Renal cortical epithelial cell (primary cell): ENCODE measurements around the gene SEMA5B. TPM values are rescaled to one million over a fixed set of nuclear protein-coding genes. Genes with fewer than 3 reads are reported as not detected.
A peak's percentile ranks its signal among the peaks of the same experiment; 100 is the strongest.

Experiments
- DNase-seq: peaks from one replicate; pipeline ENCODE4 v3.0.0-alpha.2; 2011; ENCODE audit warnings: low read depth
- total RNA-seq: library from RNA; depleted of rRNA; stranded (reverse); fragments of >200 nt; gene quantifications from 2 replicates; pipeline ENCODE4 v1.2.3, GENCODE V29; 2014

Gene SEMA5B
- total RNA-seq, 1 donor from 2014 or later = 3.6 TPM

DNA sequence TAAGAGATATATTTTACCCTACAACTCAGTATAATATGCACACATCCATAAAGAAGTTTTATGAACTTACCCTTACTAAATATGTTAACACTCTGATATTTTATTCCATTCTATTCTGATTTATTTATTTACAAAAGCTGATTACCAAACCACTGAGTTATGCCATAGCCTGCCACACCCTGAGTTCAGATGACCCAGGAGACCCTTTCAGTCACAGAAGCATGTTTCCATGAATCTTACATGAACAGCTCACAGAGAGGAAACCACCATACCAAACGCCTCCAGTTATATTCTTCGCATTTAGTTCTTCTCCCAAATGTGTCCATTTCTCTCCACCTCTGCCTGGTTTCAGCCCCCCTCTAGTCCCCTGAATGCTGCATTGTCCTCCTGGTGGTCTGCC lies 103.5 kb downstream of the SEMA5B start:
- DNase-seq = no peak

DNA sequence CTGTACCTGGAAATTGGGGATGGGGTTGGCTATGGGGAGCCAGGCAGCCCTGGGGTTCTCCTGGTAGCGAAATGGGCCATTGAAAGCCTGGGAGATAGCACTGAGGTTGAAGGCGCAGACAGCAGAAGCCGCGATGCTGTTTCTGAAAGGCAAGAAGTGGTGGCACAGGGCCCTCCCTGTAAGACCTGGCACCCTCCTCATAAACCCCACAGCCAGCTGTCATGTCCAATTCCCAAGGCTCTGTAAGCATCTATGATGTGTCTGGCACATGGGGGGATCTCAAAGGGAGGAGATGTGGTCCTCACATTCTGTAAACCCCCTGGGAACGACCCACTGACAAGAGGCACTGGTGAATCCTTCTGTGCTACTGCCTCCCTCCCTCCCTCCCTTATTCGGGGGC lies 104.0 kb downstream of the SEMA5B start:
- no peak for DNase-seq

DNA sequence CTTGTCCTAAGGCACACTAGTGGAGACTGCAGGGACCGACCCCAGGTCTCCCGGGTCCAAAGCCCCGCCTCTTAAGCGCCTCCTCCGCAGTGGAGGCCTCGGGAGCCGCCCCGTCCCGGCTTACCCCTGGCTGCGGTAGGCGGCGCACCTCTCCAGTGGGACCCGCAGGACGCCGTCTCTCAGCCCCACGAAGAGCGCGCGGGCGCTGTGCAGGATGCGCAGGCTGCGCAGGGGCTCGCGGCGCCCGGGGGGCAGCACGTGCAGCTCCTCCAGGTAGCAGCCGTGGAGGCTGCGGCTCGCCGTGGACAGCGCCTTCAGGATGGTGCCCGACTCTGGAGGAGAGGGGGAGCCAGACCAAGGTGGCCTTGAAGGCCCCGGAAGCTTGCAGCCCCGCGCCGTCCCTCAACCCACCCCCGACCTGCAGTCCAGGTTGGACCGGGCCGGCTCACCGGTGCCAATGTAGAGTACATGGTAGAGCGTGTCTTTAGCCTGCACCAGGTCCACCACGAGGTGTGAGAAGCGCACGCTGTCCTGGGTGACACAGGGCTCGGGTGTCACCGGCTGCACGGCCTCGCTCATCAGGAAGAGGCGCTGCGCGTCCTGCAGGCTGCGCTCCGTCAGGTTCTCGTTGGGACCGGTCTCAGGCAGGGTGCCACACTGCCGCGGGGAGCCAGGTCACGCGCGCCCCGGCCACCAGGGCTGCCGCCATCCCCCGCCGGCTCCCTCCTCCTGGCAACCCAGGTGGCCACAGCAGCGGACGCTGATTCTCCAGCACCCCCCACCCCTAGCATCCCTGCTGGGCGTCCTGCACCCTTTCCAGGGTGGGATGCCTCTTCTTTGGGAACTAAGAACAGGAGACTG lies 105.5 kb downstream of the SEMA5B start:
- no peak for DNase-seq

DNA sequence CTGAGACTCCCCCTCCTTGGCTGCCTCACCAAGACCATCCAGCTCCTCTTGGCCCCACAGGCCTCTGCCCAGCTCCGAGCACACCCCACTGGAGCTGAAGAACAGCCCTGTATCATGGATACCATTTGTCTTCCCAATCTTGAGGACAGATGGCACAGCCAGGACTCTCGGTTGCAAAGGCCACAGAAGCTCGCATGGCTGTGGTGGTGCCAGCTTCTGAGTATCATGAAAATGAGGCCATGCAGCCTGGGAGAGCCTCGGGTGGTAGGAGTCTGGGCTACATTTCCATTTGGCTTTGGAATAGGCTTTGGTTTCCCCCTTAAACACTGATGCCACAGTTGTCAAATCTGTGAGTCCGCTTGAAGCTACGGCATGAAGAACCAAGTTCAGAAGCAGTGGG lies 106.6 kb downstream of the SEMA5B start:
- DNase-seq = no peak

DNA sequence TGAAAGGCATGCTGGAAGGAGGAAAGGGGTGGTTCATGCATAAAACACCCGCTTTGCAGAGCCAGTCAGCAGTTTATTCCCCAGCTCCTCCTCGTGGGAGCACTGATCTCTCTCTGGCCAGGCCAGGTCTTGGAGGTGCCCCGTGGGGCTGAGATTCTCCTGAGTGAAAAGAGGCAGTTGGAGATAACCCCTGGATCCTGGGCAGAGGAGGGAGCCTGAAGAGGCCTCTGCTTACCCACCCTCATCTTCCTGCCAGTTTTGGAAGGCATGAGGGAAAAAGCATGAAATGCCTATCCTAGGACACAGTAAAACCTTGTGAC lies 108.3 kb downstream of the SEMA5B start:
- DNase-seq = no peak

DNA sequence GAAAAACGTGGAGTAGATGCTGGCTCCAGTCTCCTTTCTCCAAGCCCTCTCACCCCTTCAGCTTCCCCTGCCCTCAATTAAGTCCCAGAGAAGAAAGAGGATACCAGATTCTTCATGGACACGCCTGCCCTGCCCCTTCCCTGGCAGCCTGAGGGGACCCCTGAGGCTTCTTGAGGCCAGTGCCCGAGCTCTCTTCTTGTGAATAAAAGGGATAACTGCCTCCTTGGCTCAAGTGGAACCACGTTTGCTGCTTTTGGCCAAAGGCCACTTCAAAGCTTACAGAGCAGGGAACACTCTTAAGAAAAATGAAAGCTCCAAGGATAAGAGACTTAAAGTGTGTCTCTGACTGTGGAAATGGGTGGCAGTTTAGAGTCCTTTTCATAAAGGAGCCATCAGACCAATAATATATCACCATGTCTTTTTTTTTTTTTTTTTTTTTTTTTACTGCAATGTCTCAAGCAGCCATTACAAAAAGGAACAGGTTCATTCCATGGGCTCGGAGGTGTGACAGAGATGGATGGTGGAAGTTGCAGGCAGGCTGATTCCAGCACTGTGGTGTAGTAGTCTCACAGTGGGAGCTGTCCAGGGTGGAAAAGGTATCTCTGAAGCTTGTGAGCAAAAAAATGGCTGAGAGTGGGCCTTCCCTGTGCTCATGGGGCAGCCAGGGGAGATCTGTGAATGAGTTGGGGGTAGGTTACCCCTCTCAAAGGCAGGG lies 108.8 kb downstream of the SEMA5B start:
- peak; percentile 32 for DNase-seq

DNA sequence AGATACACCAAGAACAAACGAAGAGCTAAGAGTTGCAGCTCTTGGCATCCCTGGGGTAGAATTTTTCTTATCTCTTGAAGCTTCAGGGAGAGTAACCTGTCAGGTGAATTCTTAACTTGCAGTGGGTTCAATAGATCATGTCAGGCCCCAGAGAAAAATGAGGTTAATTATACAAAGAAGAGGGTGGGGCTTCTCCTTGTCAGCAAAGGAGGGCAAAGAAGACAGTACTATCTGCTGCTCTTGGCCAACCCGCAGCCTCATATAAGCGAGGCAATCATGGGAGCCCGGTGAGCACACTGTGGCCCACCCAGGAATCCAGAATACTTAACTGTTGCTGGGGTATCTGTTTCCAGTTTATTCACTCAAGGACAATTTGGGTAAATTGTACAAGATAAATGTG lies 110.2 kb downstream of the SEMA5B start:
- no peak for DNase-seq

DNA sequence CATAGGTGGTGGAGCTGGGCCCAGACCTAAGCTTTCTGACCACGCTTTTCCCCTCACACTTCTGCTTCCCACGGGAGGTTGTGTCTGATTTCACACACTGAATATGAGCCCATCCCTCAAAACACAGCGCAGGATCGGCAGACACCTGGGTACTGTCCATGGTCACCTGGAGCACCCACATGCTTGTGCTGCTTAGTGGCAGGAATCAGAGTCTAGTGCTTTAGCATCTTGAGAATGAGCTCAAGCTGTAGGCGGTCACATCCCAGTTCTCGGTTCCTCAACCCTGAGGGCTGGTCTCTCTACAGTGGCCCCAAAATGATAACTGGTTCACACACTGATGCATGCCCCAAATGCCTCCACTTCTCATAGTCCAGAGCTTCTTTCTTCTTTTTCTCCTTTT lies 111.0 kb downstream of the SEMA5B start:
- DNase-seq = no peak

DNA sequence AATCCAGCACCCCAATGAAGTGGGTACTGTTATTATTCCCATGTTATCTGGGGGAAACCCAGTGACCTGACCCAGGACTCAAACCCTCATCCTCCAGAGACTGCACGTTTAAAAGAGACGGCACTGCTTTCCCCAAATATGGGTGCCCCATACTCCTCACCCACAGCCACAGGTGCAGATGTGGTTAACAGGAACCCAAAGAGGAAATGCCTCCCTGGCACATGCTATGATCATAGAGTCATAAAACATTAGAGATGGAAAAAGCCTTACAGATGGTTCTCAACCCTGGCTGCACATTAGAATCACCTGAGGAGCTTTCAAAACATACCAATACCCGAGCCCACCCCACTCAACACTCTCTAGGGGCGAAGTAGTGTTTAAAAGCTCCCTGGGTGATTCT lies 111.5 kb downstream of the SEMA5B start:
- DNase-seq = no peak

DNA sequence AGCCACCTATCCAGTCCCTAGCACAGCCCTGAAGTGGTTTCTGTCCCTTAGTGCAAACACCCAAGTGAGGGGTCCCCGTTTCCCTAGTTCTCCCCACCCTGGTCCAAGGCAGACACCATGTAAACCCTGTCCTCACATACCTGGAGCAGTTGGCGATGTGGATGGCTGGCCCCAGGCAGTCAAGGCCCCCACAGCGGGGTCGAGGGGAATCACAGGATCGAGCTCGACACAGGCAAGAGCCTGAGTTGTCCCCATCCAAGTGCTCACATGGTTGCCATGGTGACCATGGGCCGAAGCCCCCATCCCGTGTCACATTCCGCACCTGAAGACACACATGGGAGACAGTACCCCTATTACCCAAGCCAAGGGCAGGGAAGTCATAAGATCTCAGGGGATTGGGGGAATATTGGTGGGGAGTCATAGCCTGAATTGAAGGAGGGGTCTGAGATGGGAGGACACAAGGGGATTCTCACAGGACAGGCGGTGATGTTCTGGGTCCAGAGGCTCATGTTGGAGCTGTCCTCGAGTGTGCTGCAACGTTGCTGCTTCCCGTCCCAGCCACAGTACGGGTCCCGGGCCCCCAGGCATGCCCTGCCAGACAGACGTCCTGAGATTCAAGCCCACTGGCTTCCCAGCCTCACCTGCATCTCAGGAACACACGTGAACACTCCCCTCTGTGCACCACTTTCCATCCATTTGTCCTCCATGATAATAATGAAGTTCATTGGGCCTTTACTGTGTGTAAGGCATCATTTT lies 112.1 kb downstream of the SEMA5B start:
- no peak for DNase-seq

DNA sequence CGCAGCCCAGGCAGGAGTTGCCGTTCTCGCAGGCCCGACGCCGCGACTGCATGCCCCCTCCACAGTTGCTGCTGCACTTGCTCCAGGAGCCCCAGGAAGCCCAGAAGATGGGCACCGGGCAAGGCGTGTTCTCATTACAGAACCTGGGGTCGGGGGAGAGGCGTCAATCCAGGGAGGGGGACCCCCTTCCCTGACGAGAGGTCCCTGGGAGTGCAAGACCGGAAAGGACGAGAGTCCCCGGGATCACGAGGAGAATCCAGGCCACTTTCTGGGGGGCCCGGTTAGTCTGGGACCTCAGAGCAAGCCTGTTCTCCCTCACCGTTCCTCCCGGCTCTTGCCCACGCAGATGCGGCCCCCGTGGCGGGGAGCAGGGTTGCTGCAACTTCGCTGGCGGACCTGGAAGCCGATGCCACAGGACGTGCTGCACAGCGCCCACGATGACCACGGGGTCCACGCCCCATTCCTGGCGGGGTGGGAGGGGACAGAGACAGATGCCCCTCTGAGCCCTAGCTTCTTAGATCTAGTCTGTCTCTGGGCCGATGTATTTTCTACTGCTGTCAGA lies 113.9 kb downstream of the SEMA5B start:
- no peak for DNase-seq

DNA sequence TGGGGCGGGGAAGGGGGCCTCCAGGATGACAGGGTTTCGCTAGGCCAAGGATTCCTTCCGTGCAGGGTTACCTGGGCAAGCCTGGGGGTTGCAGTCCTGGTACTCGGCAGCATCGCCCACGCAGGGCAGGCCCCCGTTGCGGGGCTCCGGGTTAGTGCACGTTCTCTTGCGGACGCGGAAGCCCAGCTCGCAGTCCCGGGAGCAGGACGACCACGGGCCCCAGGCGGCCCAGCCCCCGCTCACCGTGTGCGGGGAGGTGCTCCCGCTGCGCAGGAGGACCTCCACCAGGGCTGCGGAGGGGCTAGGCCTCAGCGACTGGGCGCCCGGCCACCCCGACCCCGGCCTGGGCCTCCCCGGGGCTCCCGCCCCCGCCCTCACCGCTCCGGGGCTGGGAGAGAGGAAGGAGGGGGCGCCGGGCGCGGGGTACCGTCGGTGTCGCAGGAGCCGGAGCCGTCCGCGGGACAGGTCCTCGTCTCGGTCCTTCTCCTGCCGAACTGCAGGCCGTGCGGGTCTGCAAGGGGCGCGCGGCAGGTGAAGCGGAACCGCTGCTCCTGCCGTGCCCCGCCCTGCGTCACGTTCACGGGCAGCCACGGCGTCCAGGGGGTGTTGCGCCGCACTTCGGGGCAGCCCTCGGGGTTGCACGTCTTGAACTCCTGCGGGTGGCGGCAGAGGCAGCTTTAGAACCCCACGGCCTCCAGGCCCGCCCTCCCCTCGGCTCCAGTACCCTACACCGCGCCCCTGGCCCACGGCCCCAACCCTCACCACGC lies 114.6 kb downstream of the SEMA5B start:
- DNase-seq = no peak

DNA sequence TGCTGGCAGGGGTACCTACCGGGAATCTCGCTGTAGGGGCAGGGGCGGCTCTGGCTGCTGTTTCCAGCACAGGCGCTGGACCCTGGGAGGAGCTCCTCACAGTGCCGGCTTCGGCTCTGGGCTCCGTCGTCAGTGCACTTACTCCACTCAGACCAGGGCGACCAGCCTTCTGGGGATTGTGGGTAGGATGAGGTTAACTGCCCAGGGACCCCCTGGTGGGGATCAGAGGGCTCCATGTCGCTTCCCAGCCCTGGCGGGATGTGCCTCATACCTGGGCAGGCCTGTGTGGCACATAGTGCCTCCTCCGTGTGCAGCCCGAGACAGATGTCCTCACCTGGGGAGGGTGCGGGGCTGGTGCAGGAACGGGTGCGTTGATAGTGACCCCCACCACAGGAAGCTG lies 115.7 kb downstream of the SEMA5B start:
- DNase-seq = no peak

DNA sequence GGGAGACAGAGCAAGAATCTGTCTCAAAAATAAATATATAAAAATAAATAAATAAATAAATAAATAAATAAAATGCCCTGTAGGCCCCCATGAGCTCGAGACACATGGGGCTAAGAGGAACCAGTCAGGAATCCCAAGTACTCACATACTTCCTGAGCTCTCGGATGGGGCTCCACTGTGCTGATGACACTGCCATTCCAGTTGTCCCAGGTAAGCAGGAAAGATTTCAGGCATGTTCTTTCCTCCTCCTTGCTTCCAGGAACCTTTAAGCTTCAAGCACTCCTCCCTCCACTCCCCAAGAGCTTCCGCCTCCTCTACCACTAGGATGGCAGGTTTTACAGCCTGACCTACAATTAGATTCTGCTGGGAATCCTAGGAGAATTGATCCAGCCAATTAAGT lies 119.3 kb downstream of the SEMA5B start:
- no peak for DNase-seq

DNA sequence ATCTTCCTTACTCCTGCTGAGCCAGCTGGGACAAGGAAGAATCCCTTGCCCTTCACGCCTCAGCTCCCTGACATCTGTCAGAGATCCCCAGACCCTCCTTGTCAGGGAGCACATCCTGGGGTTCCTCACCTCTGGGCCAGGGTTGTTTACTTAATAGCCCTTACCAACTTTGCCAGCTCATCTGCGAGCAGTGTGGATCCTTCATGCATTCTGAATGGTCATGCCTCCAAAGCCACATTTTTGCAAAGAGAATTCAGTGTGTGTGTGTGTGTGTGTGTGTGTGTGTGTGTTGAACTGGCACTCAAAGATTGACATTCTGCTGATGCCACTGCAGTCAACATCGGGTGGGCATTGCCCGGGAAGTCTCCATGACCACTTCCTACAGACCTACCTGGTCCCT lies 120.1 kb downstream of the SEMA5B start:
- no peak for DNase-seq

DNA sequence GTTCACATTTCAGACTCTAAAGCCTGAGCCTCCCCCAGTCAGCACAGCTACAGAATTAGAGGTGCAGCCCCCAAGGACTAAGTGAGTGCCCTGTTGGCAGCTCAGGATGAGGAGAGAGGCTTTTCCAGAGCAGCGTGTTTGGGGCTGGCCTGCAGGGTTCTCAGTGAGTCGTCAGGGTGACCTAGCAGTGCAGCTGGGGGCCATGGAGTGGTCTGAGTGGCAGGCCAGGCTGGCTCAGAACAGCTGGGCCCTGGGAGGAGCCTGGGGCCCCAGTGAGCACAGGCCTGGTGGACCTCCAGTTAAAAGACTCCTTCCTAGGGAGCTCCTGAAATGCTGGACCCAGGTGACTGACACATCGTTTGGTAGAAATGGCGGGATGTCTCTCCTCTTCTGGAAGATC lies 124.4 kb downstream of the SEMA5B start:
- no peak for DNase-seq

DNA sequence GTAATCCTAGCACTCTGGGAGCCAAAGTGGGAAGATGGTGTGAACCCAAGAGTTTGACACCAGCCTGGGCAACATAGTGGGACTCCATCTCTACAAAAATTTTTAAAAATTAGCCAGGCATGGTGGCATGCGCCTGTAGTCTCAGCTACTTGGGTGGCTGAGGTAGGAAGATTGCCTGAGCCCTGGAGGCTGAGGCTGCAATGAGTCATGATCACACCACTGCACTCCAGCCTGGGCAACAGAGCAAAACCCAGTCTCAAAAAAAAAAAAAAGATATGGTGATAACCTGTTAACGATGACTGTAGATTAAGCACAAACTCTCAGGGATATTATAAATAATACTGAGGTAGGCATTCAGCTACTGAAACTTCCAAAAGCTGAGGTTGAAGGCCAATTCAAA lies 125.2 kb downstream of the SEMA5B start:
- DNase-seq = peak; percentile 73

DNA sequence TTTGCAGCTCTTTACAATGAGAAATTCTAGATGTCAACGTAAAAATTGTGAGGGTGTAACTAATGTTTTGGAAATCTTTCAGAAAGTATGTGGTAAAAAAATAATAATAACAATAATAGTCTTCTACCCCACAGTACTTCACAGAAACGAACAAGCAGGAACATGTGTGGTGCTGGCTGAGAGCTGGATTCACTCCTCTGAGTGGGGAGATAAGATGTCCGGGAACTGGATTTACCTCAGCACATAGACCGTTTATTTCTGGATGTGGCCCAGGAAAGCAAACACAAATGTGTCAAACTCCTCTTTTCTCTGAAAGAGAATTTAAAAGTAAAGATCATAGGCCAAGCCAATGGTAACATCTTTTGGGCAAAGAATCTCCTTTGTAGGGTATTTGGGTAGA lies 129.3 kb downstream of the SEMA5B start:
- DNase-seq = no peak

DNA sequence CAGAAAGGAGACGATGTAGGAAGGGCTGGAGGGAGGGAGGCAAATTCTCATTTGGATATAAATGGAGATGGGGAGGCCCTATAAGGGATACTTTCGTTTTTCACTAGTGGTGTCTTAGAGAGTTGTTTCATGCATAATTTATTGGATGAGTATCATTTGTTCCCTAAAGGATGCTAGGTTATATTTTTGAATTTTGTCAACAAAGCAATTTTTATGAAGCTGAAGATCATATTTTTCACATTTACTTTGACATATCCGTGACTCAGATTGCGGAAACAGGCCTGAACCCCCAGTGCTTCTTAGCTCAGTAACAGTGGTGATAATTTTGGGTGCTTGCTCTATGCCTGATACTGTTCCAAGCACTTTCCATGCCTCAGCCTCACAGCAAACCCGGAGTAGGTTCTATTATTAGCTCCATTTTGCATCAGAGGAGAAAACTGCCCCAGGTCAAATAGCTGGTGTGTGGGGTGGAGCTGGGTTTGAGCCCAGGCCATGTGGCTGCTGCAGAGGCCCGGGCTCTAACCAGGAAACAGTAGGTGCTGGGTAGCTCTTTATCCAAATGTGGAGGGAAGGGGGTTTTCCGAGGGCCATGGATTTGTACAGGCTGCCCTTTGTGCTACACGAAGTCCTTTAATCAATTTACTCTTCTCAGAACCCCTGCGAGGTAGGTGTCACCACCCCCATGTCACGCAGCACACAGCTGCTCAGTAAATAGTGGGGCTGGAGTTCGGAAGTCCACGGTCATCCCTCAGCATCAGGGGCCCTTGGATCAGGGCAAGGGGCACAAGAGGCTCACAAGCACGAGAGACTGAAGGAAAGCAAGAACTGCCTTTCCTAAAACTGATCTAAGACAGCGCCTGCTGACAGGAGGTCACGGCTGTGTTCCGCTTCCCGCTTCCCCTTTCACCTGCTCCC lies 133.6 kb downstream of the SEMA5B start:
- DNase-seq = peak; percentile 48

DNA sequence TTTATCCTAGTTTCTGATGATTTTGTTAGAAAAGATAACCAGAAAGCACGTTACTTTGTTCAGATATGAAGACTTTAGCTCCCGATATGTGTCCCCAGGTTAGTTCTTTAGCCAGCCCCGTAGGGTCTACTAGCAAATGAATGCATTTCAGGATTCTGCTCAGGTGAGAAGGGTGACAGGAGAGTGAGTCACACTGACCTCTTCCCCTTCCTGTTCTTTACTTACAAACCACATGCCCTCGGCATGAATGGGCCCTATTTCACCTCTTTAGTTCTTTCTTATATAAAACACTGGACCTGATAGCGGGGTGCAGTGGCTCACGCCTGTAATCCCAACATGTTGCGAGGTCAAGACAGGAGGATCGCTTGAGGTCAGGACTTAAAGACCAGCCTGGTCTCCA lies 134.3 kb downstream of the SEMA5B start:
- DNase-seq = peak; percentile 69
